HEK293 (cell line): Measurements from ENCODE around the gene PSAP.

Experiments
- CTCF ChIA-PET: fragments of 350-600 bp; formaldehyde crosslinking; extraction: SDS; loops from one replicate; lab custom pipeline; 2021; ENCODE audit warnings: antibody characterized with exemption; lab: Yijun Ruan, JAX
- POLR2A ChIA-PET: fragments of 300-600 bp; formaldehyde crosslinking; extraction: SDS; loops from one replicate; lab custom pipeline; 2020; ENCODE audit warnings: antibody characterized with exemption, inconsistent platforms; lab: Yijun Ruan, JAX
- H3K27ac ChIP-seq: fragments of 200-500 bp; sonication (Bioruptor generic); 2 replicates; pipeline ENCODE4 v1.5.1; 2014; ENCODE audit warnings: low read depth, low read length, control low read depth, inconsistent platforms; ENCODE audit errors: extremely low read depth
- H3K36me3 ChIP-seq, 2 experiments: fragments of 200-500 bp in 1 of 2; sonication (Bioruptor generic) in 1 of 2; 1 replicate in 1 of 2; 2 replicates in 1 of 2; pipeline ENCODE4 v1.5.1; 2014 to 2017; ENCODE audit warnings: inconsistent platforms in 2 of 2, low read length in 2 of 2; ENCODE audit not compliant: control insufficient read depth in 2 of 2, insufficient read depth in 1 of 2
- H3K4me1 ChIP-seq: fragments of 200-500 bp; sonication (Bioruptor generic); 2 replicates; pipeline ENCODE4 v1.5.1; 2014; ENCODE audit warnings: mild to moderate bottlenecking, low read length, inconsistent platforms; ENCODE audit not compliant: control insufficient read depth, insufficient read depth
- H3K4me3 ChIP-seq: 2 replicates; pipeline ENCODE4 v1.5.1; 2011; ENCODE audit warnings: low read depth, mild to moderate bottlenecking, control low read depth, low read length, moderate library complexity
- H3K9me3 ChIP-seq: fragments of 200-500 bp; sonication (Bioruptor generic); 2 replicates; pipeline ENCODE4 v1.5.1; 2014; ENCODE audit warnings: low read depth, low read length, inconsistent platforms; ENCODE audit not compliant: control insufficient read depth, insufficient read depth
- GLI2 ChIP-seq: fragments of 450-650 bp; formaldehyde crosslinking; IDR thresholded peaks from 2 replicates; pipeline ENCODE4; 2017; ENCODE audit warnings: missing biosample characterization, missing genetic modification characterization, low read depth, borderline replicate concordance
- IKZF3 ChIP-seq: fragments of 450-650 bp; IDR thresholded peaks from 2 replicates; pipeline ENCODE4 v1.5.0; 2018; ENCODE audit warnings: missing biosample characterization, mild to moderate bottlenecking, missing genetic modification characterization, moderate library complexity
- KLF16 ChIP-seq: fragments of 450-650 bp; formaldehyde crosslinking; IDR thresholded peaks from 2 replicates; pipeline ENCODE4 v1.5.1; 2017; ENCODE audit warnings: missing biosample characterization, missing genetic modification characterization
- KLF8 ChIP-seq: fragments of 450-650 bp; formaldehyde crosslinking; IDR thresholded peaks from 2 replicates; pipeline ENCODE4 v1.5.1; 2016; ENCODE audit warnings: missing biosample characterization, missing genetic modification characterization
- PBX3 ChIP-seq: sonication (generic); formaldehyde crosslinking; IDR thresholded peaks from 2 replicates; pipeline ENCODE4 v1.8.1; 2022; ENCODE audit warnings: mild to moderate bottlenecking, moderate library complexity, missing genetic modification reagents
- RBAK ChIP-seq: fragments of 450-650 bp; formaldehyde crosslinking; IDR thresholded peaks from 2 replicates; pipeline ENCODE4 v1.5.1; 2016; ENCODE audit warnings: missing biosample characterization, missing genetic modification characterization
- SP7 ChIP-seq: fragments of 450-650 bp; formaldehyde crosslinking; IDR thresholded peaks from 2 replicates; pipeline ENCODE4 v1.5.1; 2016; ENCODE audit warnings: missing biosample characterization, missing genetic modification characterization
- TCF7L2 ChIP-seq: IDR thresholded peaks from 2 replicates; pipeline ENCODE4 v1.6.1; 2011; ENCODE audit warnings: low read depth, mild to moderate bottlenecking, inconsistent platforms, low read length, moderate library complexity, borderline replicate concordance
- YY2 ChIP-seq: fragments of 450-650 bp; formaldehyde crosslinking; IDR thresholded peaks from 2 replicates; pipeline ENCODE4 v1.5.1; 2016; ENCODE audit warnings: missing biosample characterization, missing genetic modification characterization
- ZBTB10 ChIP-seq: fragments of 450-650 bp; formaldehyde crosslinking; IDR thresholded peaks from 2 replicates; pipeline ENCODE4 v1.5.1; 2016; ENCODE audit warnings: missing biosample characterization, missing genetic modification characterization
- ZBTB17 ChIP-seq: fragments of 450-650 bp; formaldehyde crosslinking; IDR thresholded peaks from 2 replicates; pipeline ENCODE4 v1.5.1; 2016; ENCODE audit warnings: missing biosample characterization, missing genetic modification characterization
- ZNF169 ChIP-seq: fragments of 450-650 bp; formaldehyde crosslinking; IDR thresholded peaks from 2 replicates; pipeline ENCODE4 v1.5.1; 2016; ENCODE audit warnings: missing biosample characterization, missing genetic modification characterization
- ZNF23 ChIP-seq: fragments of 450-650 bp; formaldehyde crosslinking; IDR thresholded peaks from 2 replicates; pipeline ENCODE4 v1.5.1; 2016; ENCODE audit warnings: missing biosample characterization, missing genetic modification characterization, borderline replicate concordance
- ZNF26 ChIP-seq: fragments of 450-650 bp; formaldehyde crosslinking; IDR thresholded peaks from 2 replicates; pipeline ENCODE4 v1.5.1; 2016; ENCODE audit warnings: missing biosample characterization, missing genetic modification characterization
- ZNF521 ChIP-seq: fragments of 450-650 bp; formaldehyde crosslinking; IDR thresholded peaks from 2 replicates; pipeline ENCODE4 v1.5.1; 2017; ENCODE audit warnings: missing biosample characterization, mild to moderate bottlenecking, missing genetic modification characterization
- ZNF529 ChIP-seq: fragments of 450-650 bp; formaldehyde crosslinking; IDR thresholded peaks from 2 replicates; pipeline ENCODE4 v1.5.1; 2017; ENCODE audit warnings: missing genetic modification characterization, missing biosample characterization; ENCODE audit not compliant: insufficient replicate concordance
- ZNF585B ChIP-seq: fragments of 450-650 bp; formaldehyde crosslinking; IDR thresholded peaks from 2 replicates; pipeline ENCODE4 v1.5.1; 2016; ENCODE audit warnings: missing biosample characterization, missing genetic modification characterization
- ZNF654 ChIP-seq: fragments of 450-650 bp; formaldehyde crosslinking; IDR thresholded peaks from 2 replicates; pipeline ENCODE4 v1.5.1; 2016; ENCODE audit warnings: low read depth, missing biosample characterization, missing genetic modification characterization
- ZNF660 ChIP-seq: fragments of 450-650 bp; IDR thresholded peaks from 2 replicates; pipeline ENCODE4 v1.5.1; 2018; ENCODE audit warnings: missing biosample characterization, mild to moderate bottlenecking, missing genetic modification characterization
- ZNF664 ChIP-seq: fragments of 450-650 bp; formaldehyde crosslinking; IDR thresholded peaks from 2 replicates; pipeline ENCODE4 v1.5.1; 2016; ENCODE audit warnings: missing biosample characterization, missing genetic modification characterization
- ZNF76 ChIP-seq: fragments of 450-650 bp; formaldehyde crosslinking; IDR thresholded peaks from 2 replicates; pipeline ENCODE4; 2016; ENCODE audit warnings: low read depth, missing biosample characterization, missing genetic modification characterization, borderline replicate concordance
- ZNF776 ChIP-seq: fragments of 450-650 bp; formaldehyde crosslinking; IDR thresholded peaks from 2 replicates; pipeline ENCODE4 v1.5.0; 2017; ENCODE audit warnings: missing biosample characterization, missing genetic modification characterization, borderline replicate concordance
- ZNF792 ChIP-seq: fragments of 450-650 bp; formaldehyde crosslinking; IDR thresholded peaks from 2 replicates; pipeline ENCODE4 v1.5.1; 2016; ENCODE audit warnings: missing biosample characterization, missing genetic modification characterization
- ZNF837 ChIP-seq: fragments of 450-650 bp; formaldehyde crosslinking; IDR thresholded peaks from 2 replicates; pipeline ENCODE4 v1.5.1; 2016; ENCODE audit warnings: missing biosample characterization, missing genetic modification characterization

PSAP gene

GRCh38 chr10:71778071-71778825 is 72.8 kb downstream of the PSAP start:
- no peaks in the 10 kb centered on the region for H3K9me3 ChIP-seq
- no peaks in the 10 kb centered on the region for H3K4me1 ChIP-seq
- H3K4me3 ChIP-seq: no peak overlapping the region
- H3K36me3 ChIP-seq: no peaks in the 10 kb centered on the region
- H3K27ac ChIP-seq: no peak overlapping the region
- ChIA-PET CTCF (interaction anchor here (0.7 to 1.4 kb wide), 3 partner anchors 73 to 118 kb away, joined by 3 to 6 read pairs (median 4); partner anchors contain the start of gene PSAP), POLR2A (no interaction called here)
- TF ChIP-seq ZNF837: no peak
- no peak for TF ChIP-seq TCF7L2
- TF ChIP-seq ZNF26 (tag by site-specific recombination): no peak
- no peak for TF ChIP-seq KLF8 (tag by site-specific recombination)
- no peak for TF ChIP-seq KLF16 (tag by site-specific recombination)
- TF ChIP-seq ZNF169 (tag by site-specific recombination): no peak
- TF ChIP-seq RBAK (tag by site-specific recombination): no peak
- TF ChIP-seq ZNF792 (tag by site-specific recombination): no peak
- TF ChIP-seq YY2 (tag by site-specific recombination): no peak
- TF ChIP-seq ZNF660 (tag by site-specific recombination): no peak
- TF ChIP-seq ZNF654: no peak
- TF ChIP-seq ZNF521: no peak
- TF ChIP-seq ZNF585B: no peak

- ChIA-PET POLR2A (no interaction called here), CTCF (interaction anchor here (0.8 to 1.4 kb wide), 3 partner anchors 9 to 119 kb away, joined by 3 to 6 read pairs (median 5); no protein-coding TSS in a partner anchor)
- no peaks in the 10 kb centered on the region for H3K36me3 ChIP-seq
- no peaks in the 10 kb centered on the region for H3K9me3 ChIP-seq
- H3K27ac ChIP-seq: no peak overlapping the region
- H3K4me3 ChIP-seq: no peak overlapping the region
- no peaks in the 10 kb centered on the region; the same call in 1 of the 2 replicates for H3K4me1 ChIP-seq
- no peak for TF ChIP-seq ZBTB10 (tag by site-specific recombination)
- TF ChIP-seq ZNF23: peak; percentile 94
- no peak for TF ChIP-seq PBX3 (CRISPR knock-in tag)
- TF ChIP-seq ZNF664: no peak
- TF ChIP-seq ZNF76 (tag by site-specific recombination): no peak
- TF ChIP-seq SP7 (tag by site-specific recombination): no peak
- TF ChIP-seq ZBTB17 (tag by site-specific recombination): peak; percentile 91
- TF ChIP-seq IKZF3: no peak
- TF ChIP-seq GLI2 (tag by site-specific recombination): no peak
- no peak for TF ChIP-seq YY2 (tag by site-specific recombination)
- no peak for TF ChIP-seq ZNF529 (tag by site-specific recombination)
- TF ChIP-seq ZNF776: no peak
- TF ChIP-seq KLF16 (tag by site-specific recombination): no peak
These were observed 73.7 kb downstream of the PSAP start for GRCh38 chr10:71777213-71777985.
